HG03575 (cell line): Measurements from ENCODE around the gene NNT.
"Not testable (repeated sequence)": the region's sequence is repeated elsewhere in the genome, so short reads cannot be mapped to it uniquely, and the experiment has no call there.

Experiments used
- ATAC-seq: cut with Tn5 transposase; IDR thresholded peaks from one replicate; pipeline ENCODE4 v1.9.1; 2021; ENCODE audit not compliant: unreplicated experiment, insufficient number of reproducible peaks, low FRiP score; ENCODE audit errors: extremely low read depth

Gene NNT

GRCh38 chr5:43649256-43649655, 46.3 kb downstream of the NNT start:
- no peak for ATAC-seq

GRCh38 chr5:43652537-43653302, 49.7 kb downstream of the NNT start:
- no peak for ATAC-seq

GRCh38 chr5:43658509-43658908, 55.5 kb downstream of the NNT start:
- ATAC-seq, result no peak

- no peak for ATAC-seq
Measured at GRCh38 chr5:43659075-43659474, 56.1 kb downstream of the NNT start.

- no peak for ATAC-seq
Measured at GRCh38 chr5:43661102-43661501, 58.1 kb downstream of the NNT start.

- ATAC-seq, result no peak
Measured at GRCh38 chr5:43663916-43664315, 60.9 kb downstream of the NNT start.

GRCh38 chr5:43664501-43665040, 61.6 kb downstream of the NNT start:
- ATAC-seq, result no peak

GRCh38 chr5:43665749-43666148, 62.8 kb downstream of the NNT start:
- not testable (repeated sequence) for ATAC-seq

GRCh38 chr5:43666728-43667127, 63.7 kb downstream of the NNT start:
- not testable (repeated sequence) for ATAC-seq

GRCh38 chr5:43667379-43667778, 64.4 kb downstream of the NNT start:
- not testable (repeated sequence) for ATAC-seq

- ATAC-seq, result no peak
Measured at GRCh38 chr5:43674536-43674935, 71.6 kb downstream of the NNT start.

GRCh38 chr5:43675357-43675756, 72.4 kb downstream of the NNT start:
- ATAC-seq, result no peak

- no peak for ATAC-seq
Measured at GRCh38 chr5:43676083-43676840, 73.3 kb downstream of the NNT start.

- no peak for ATAC-seq
Measured at GRCh38 chr5:43677253-43677652, 74.3 kb downstream of the NNT start.

GRCh38 chr5:43679214-43679613, 76.2 kb downstream of the NNT start:
- ATAC-seq, result no peak

GRCh38 chr5:43680286-43680685, 77.3 kb downstream of the NNT start:
- no peak for ATAC-seq

- no peak for ATAC-seq
Measured at GRCh38 chr5:43683884-43684471, 81.0 kb downstream of the NNT start.

GRCh38 chr5:43685252-43685950, 82.4 kb downstream of the NNT start:
- ATAC-seq, result no peak

- ATAC-seq, result no peak
Measured at GRCh38 chr5:43687275-43687674, 84.3 kb downstream of the NNT start.
